KBM-7 (cell line): ENCODE results near the gene THRA.
A peak's percentile ranks its signal among the peaks of the same experiment; 100 is the strongest.

Source experiments
- DNase-seq: peaks from one replicate; pipeline ENCODE4 v3.0.0-alpha.2; 2015
- in situ Hi-C: fragments of 300-500 bp; cut with MboI; formaldehyde crosslinking; loops from 2 replicates; pipeline ENCODE4 v1.14.3; 2020; ENCODE audit warnings: low sequenced_read_pairs, low pct_unique_long_range_greater_than_20kb, mixed read lengths

Gene THRA

DNA sequence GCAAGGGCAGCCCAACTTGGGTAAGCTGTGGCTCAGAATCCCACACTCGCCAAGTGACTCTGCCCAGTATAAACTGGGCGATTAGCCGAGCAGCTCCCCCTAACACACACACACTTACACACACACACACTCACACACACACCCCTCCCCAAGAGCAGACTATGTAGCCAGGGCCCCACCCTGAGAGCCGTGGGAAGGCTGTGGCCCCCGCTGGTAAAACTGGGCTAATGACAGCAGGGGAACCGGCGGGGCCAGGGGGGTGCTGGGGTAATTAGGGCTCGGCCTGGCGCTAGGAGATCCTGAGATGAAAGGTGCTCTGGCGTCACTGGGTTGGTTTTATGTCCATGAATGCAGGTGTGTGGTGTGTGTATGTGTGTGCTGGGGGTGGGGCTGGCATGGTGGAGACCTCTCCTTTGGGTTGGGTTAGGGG, 1.1 kb upstream of the THRA start:
- DNase-seq = no peak
- in situ Hi-C loops = no loop called here

DNA sequence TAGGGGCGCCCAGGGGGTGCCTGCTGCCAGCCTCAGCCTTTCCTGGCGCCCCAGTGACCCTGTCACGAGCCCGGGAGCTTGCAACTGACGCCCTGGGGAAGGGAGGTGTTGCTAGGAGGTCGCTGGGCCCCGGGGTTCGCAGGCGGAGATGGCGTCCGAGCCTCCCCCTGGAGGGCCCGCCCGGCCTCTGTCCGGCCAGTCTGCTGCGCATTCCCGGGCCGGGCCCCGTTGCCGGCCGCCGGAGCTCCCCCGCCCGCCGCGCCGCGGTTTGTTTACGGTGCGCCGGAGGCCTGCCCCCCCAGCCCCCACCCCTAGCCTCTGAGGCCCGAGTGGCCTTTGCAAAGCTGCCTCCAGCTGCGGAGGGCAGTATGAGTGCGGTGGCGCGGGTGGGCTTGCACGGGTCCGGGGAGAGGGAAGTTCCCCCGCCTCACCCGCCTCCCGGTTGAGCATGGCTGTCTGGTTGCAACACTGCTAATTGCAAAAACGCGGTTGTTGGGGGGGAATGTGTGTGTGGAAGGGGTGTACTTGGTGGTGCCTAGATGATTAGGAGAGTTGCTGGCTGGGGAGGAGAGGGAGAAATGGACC, 514 bp downstream of the THRA start:
- DNase-seq = peak; percentile 56
- in situ Hi-C loops = no loop called here

DNA sequence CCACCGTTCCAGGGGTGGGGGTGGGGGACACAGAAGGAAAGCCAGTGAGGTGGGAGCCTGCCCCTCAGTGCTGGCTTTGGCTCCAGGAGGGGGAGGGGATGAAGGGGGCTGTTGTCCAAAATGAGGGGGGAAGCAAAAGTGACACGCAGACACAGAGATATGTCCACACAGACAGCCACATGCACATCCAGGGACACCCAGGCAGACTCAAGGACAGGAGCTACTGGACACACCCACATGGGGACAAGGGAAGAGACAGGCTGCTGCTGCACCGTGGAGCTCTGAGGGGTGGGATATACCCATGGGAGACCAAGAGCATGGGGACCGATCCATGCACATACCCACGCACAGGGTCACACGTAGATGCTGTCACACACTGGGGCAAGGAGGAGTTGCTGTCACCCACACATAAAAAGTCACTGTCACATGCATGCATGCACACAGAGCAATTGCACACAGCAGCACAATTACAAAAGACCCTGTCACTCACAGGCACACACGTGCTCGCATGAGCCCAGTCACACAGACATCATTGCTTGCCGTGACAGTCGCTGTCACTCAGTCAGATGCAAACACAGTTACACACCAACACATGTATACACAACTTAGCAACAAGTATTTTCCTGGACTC, 1.3 kb downstream of the THRA start:
- DNase-seq = no peak

DNA sequence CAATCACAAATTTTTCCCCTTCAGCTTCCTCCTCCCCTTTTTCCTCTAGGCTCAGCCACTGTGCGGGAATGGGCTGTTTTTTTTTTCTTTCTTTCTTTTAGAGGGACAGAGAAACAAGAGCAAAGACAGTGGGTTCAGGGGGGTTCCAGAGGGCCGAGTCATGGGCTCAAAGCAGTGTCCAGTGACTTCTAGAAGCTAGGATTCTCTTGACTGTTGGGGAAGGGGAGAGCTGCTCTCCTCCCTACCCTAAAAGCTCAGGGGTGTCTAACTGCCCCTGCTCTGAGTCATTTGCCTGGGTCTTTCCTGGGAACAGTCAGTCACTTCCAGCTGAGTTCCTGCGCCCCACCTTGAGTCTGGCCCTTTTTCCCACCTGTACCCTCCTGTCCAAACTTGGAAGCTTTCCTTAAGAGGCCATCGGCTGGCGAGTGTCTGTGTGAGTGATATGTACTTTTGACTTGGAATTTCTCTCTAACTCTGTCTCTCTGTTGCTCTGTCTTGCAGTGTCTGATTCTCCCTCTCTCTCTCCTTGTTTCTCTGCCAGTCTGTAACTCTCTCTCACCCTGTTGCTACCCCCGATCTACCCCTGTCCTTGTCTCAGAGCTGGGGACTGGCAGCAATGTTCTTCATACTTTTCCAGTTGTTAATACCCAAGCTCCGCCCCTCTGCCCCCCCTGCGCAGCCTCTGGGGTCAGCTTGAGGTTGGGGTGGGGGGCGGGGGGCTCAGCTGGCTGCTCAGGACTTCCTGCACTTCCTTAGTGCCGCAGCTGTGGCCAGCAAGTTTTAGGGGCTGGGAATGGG, 2.4 kb downstream of the THRA start:
- in situ Hi-C loops = no loop called here
- no peak for DNase-seq

More for the DNA sequence above, 1.3 kb downstream of the THRA start:
- in situ Hi-C loops = no loop called here

DNA sequence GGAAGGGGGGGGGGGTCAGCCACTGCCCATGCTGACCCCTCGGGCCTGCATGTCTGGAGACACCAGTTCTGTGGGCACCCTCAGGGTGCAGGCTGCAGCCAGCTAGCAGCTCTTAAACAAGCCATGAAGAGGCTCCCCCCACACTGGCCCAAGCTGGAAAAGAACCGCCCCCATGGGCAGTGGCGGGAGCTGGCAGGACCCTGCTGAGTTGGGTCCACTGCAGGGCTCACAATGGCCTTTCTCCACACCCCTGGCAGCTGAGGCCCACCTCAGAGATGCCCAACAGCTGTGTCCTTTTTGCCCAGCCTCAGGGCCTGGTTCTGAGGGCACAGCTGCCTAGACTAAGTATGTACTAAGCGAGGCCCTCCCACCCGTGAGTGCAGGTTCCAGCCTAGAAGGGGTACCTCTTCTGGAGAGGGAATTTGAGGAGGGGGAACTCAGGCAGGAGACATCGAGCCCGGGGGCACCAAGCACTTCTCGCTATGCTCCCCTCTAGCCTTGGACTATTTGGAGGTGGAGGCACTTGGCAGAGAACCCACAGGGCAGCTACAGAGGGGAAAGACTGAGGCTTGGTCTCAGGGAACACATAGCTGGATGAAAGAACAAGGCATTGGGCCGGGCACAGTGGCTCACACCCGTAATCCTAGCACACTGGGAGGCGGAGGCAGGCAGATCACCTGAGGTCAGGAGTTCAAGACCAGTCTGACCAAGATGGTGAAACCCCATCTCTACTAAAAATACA, 3.2 kb downstream of the THRA start:
- in situ Hi-C loops = no loop called here
- no peak for DNase-seq

DNA sequence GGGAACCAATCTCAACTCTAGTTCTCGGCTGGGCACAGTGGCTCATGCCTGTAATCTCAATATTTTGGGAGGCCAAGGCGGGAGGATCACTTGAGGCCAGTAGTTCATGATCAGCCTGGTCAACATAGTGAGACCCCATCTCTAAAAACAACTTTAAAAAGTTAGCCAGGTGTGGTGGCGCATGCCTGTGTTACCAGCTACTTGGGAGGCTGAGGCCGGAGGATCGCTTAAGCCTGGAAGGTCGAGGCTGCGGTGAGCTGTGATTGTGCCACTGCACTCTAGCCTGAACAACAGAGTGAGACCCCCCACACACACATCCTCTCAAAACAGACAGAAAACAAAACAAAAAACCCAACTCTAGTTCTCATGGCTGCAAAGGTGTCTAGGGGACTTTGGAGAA, 4.9 kb downstream of the THRA start:
- in situ Hi-C loops = no loop called here
- DNase-seq = no peak

DNA sequence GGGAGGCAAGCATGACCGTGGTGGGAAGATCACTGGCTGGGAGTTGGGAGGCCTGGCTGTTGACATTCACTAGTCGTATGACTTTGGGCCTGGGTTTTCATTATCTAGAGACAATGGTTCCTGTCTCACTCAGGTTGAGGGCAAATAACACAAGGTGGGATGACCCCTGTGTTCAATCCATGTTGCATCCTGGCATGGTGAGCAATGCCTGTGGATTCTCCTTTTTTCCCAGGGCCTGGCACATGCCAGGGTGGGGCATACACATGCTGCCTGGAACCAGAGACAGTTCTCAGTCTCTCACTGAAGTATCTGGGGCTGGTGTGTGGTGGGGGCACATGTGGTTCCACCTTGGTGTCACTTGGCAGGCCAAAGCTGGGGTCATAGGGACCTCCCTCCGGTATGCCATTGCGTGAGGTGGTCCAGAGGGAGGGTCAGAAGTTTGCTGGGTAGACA, 5.4 kb downstream of the THRA start:
- DNase-seq = no peak
- in situ Hi-C loops = no loop called here

DNA sequence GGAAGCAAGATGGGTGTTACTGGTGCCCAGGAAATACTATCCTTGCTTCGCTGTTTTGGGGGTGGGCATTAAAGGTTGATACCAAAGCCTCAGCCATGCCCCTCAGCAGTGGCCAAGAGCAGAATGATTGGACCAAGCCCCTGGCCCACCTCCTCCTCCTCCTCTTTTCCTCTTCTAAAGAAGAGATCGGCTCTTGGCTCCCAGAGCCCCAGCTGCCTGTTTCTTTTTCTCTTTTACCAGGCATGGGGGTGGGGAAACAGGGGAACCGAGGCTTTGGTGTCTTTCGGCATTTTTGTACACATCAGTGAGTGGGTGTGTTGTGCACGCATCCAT, 5.8 kb downstream of the THRA start:
- no peak for DNase-seq
- in situ Hi-C loops = no loop called here

DNA sequence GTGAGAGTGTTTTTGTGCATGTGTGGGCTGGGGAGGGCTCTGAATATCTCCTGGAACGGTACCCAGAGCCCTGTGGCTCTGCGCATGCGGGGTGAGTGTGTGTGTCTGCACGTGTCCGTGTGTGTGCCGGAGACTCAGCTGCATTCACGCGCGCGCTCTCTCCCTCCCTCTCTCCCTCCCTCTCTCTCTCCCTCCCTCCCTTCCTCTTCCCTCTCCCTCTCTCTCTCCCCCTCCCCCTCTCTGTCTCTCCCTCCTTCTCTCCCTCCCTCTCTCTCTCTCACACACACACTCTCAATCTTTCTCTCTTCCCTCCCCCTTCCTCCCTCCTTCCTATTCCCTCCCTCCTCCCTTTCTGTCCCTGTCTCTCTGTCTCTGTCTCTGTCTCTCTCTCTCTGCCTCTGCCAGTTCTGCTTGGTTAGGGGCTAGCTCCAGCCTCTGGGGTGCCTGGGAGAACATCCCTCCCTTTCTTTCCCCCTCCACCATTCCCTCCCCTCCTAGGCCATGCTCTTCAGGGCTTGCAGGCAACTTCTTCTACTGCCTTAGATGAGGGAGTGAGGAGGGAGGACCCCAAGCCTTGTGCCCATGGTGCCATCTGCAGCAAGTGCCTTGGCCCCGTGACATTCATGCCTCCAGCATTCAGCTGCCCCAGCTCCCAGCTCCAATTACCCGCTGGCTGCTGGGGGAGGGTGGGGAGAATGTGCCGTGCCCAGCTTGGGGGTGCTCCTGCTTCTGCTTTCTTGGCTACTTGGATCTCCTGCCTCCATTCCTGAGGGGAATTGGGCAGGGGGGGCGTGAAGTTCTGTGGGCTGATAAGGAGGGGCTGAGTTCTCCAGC, 6.4 kb downstream of the THRA start:
- in situ Hi-C loops = no loop called here
- DNase-seq = peak; percentile 78

DNA sequence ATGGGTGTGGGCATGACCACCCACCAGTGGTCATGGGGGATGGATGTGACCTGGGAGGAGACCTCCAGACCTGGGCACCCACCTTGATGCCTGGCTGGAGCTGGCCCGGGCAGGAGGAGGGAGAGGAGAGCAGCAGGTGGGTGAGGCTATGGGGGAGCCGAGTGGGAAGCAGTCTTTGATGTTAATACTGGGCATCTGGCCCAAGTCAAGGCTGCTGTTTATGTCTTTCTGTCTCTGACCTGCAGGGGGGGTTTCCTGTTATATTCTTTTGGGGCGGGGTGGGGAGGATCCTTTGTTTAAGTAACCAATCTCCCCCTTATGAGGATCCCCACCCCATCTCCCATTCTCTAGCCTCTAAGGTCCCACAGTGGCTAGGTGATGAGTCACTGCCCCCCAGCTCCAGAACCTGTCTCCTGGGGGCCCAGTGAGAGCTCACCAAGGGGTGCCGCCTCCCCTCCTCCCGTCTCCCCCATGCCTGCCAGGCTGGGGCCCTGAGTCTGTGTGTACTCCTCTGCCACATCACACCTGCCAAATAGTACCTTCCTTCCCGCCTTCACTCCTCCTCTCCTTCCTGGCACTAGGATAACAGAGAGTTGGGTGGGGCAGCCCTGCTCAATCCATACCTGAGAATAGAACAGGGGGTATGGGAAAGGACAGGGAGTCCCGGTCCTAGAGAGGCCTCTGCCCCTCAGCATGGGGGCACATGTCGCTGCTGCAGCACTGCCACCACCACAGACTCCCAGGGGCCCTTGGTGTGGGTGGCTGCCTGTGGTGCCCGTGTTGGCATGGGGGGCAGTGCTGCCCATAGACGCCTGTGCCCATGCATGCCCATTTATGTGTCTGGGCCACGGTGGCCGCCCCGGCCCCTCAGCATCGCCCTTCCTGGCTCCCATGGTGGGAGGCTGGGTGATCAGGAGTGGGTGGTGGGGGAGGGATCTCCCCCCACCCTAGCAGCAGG, 7.3 kb downstream of the THRA start:
- DNase-seq = peak; percentile 25
- in situ Hi-C loops = no loop called here

DNA sequence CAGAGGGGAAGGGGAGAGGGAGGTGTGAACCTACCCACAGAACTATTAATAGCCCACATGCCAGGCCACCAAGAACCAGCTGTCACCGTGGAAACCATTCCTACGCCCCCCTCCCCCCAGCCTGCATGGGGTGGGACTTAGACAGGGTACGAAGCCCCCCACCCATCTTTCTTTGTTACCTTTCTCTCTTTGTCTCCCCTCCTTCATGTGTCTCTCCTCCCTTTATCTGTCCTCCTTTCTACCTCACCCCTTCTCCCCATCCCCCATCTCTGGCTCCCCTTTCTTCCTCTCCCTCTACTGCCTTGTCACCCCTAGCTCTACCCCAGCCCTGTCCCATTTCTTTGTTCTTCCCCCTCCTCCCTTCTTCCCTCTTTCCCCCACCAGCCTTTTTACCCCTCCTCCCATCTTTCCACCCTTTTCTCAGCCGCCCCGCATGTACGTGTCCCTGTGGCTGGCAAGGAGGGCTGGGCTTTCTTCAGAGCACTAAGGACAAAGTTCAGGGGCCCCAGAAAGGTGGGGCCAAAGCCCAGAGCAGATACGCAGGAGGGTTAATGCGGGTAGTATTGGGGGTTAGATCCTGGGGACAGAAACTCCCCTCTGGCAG, 8.0 kb downstream of the THRA start:
- in situ Hi-C loops = no loop called here
- no peak for DNase-seq

DNA sequence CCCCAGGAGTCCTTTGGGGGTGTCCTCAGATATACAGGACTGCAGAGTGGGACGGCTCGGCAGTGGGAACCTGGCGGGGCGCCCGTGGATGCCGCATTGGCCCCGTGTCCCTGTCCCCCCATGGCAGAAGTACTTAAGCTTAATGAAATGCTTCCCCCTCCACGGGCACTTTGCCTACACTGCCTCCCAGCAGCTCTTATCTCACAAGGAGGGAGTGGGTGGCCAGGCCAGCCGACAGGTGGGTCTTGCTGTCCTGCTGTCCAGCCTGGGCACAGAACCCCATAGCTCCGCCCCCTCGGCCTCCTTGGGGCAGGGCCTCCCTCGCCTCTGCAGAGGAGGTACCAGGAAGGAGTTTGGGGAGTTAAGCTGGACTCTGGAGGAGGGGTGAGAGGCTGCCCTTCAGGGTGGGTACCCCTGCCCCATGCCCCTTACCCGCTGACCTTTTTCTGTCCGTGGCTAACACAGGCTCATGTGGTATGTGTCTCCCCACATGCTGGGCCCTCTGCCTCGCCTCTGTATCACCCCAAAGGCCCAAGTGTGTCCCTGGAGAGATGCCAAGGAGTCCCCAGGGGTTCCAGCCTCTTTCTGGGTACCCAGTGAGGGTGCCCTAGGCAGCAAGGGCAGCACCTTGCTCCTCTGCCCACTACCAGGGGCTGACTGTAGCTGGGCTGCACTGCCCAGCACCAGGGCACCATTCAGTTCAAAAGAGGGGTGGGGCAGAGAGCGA, 8.7 kb downstream of the THRA start:
- DNase-seq = no peak
- in situ Hi-C loops = no loop called here

DNA sequence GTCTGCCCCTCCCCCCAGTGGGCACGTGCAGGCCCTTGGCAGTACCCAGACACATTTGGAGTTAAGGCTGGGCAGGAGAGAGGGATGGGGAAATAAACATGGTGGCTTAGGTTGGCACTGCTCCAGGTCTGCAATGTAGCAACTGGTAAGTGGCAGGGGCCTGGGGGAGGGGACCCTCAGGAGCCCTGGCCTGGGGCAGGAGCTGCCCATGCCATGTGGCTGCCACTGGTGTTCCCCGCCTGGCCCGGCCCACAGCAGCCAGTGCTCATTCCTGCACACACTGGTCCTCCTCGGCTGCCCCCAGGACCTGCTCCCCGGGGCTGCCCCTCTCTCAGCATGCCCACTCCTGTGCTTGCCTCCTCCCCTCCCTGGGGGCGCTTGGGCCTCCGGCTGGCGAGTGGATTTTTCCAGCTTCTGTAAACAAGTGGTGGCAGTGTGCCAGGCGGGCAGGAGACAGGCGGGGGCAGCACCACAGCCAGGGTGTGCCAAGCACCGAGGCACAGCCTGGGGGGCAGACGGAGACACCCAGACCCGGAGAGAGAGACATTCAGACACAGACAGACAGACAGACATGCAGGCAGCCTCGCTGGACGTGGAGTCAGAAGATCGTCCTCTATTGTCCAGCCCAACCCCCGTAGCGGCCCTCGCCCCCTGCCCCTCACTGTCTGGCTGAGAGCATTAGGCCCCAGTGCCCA, 9.4 kb downstream of the THRA start:
- peak; percentile 13 for DNase-seq

DNA sequence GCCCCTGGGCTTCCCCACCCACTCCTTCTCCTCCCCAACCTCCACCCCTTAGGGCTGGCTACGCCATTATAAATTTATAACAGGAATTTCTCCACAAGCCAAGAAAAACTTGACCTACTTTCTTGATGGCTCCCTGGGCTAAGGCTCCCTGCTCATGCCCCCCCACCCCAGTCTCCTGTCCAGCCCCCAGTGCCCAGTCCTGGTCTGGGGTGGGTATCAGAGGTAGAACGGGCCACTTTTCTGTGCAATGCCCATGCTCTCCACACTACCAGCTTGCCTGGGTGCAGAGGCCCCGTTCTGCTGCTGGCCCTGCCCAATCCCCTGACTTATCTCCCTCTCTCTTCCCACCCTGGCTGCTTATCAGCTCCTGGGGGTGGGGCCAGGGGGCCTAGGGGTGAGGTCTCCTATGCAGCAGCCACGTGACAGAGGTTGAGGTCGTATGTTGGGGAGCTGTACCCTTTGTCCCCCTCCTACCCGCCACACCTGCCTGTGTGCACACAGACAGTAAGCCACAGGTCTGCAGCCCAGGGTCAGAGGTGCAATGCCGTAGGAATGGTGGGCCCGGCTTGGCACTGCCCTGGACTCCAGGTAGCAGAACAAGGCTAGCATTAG, 10.1 kb downstream of the THRA start:
- DNase-seq = no peak
- in situ Hi-C loops = no loop called here

More for the DNA sequence above, 9.4 kb downstream of the THRA start:
- in situ Hi-C loops = no loop called here

DNA sequence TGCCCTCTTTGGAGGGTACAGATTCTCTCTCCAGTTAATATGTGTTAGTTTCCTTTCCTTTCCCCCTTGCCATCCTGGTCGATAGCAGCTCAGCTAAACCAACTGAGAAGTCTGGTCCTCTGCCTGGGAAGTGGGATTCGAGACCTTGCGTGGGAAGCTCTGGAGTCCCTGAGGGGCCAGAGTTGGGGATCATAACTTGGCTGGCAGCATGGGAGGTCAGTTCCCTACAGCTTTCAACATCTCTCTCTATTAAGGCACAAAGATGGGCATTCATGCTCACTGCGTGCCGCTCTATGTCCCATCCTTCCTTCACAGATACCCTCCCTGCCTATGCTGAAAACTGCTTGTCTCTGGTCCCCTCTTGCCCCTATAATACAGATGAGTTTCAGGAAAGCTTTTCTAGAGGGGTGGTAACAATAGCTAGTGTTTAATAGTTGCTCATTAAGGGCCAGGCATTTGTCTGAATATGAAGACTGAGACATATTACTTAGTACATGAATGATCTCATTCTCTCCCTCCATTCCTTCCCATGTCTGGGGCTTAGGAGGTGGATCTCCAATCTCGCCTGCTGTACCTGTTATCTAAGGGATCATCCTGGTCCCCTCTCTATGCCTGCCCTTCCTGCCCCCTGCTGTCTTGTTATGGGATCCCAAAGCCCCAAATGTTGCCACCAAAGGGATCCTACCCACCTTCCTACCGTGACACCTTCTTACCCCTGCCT, 10.8 kb downstream of the THRA start:
- in situ Hi-C loops = no loop called here

DNA sequence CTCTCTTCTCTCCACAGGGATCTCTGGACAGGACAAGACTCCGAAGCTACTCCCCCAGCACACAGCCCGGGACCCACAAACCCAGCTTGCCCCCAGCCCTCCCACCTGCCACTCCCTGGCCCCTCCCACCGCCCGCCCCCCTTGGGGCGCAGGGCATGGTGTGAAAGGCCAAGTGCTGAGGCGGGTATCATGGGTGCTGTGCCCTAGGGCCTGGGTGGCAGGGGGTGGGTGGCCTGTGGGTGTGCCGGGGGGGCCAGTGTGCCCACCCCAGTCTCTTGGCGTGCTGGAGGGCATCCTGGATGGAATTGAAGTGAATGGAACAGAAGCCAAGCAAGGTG, 11.4 kb downstream of the THRA start:
- no peak for DNase-seq

More for the DNA sequence above, 10.8 kb downstream of the THRA start:
- DNase-seq = no peak

More for the DNA sequence above, 11.4 kb downstream of the THRA start:
- in situ Hi-C loops = no loop called here
